Mammary epithelial cell (primary cell): ENCODE results near the gene RGL1.

Source experiments
- CTCF ChIP-seq, 2 donors: IDR thresholded peaks in 1 of 2; conservative IDR thresholded peaks in 1 of 2; 2 replicates each; pipeline ENCODE4 v1.5.1; 2011 to 2012; ENCODE audit warnings: inconsistent platforms in 2 of 2, low read length in 2 of 2, mild to moderate bottlenecking in 2 of 2, control low read depth in 1 of 2, low read depth in 1 of 2; ENCODE audit not compliant: insufficient read depth in 1 of 2; ENCODE audit errors: extremely low read depth in 1 of 2
- EZH2 ChIP-seq: IDR thresholded peaks from 2 replicates; pipeline ENCODE4 v1.6.1; 2012; ENCODE audit warnings: low read length, inconsistent platforms, borderline replicate concordance

- TF ChIP-seq CTCF (conservative IDR thresholded peaks at IDR 0.05 in 1 of 2, IDR thresholded peaks at IDR 0.05 in 1 of 2; ENCODE audit: extremely low read depth in 1 of 2, insufficient read depth in 1 of 2, low read depth in 1 of 2, low read length in 2 of 2) (no peak), EZH2 (no peak)
Measured at GRCh38 chr1:183780757-183781156, 24.2 kb upstream of the RGL1 start.
